A673 (cell line): ENCODE results near the gene UVRAG. TPM values are rescaled to one million over a fixed set of nuclear protein-coding genes. Genes with fewer than 3 reads are reported as not detected.
A peak's percentile ranks its signal among the peaks of the same experiment; 100 is the strongest.

Source experiments
- BruUV-seq: library from RNA; stranded (reverse); fragments of 400-500 nt; replicated peaks from 2 replicates; lab custom pipeline; 2021; lab: Mats Ljungman, UMichigan
- CTCF ChIA-PET: fragments of 300-600 bp; sonication (Branson Sonifier 250); formaldehyde crosslinking; loops from one replicate; lab custom pipeline; 2022; ENCODE audit warnings: antibody characterized with exemption; lab: Charles Lee
- POLR2A ChIA-PET: fragments of 300-600 bp; sonication (Branson Sonifier 250); formaldehyde crosslinking; loops from one replicate; lab custom pipeline; 2022; ENCODE audit warnings: antibody characterized with exemption; ENCODE audit not compliant: low non-redundant PET; lab: Charles Lee
- DNase-seq: peaks from one replicate; pipeline ENCODE4 v3.0.0-alpha.2; 2015; ENCODE audit warnings: low spot score
- H3K27ac ChIP-seq: fragments of 200-600 bp; sonication (generic); 2 replicates; pipeline ENCODE4 v1.5.1; 2016; ENCODE audit warnings: mixed run types, low read depth, mild to moderate bottlenecking, mixed read lengths, antibody characterized with exemption, low read length; ENCODE audit not compliant: poor library complexity, severe bottlenecking
- H3K27me3 ChIP-seq: fragments of 200-600 bp; sonication (generic); replicated peaks from 2 replicates; pipeline ENCODE4 v1.6.1; 2017; ENCODE audit warnings: mixed run types, low read depth, mild to moderate bottlenecking, mixed read lengths, antibody characterized with exemption, low read length; ENCODE audit not compliant: insufficient read depth, poor library complexity
- H3K36me3 ChIP-seq: fragments of 200-600 bp; sonication (generic); 2 replicates; pipeline ENCODE4 v1.6.1; 2016; ENCODE audit warnings: mixed run types, mild to moderate bottlenecking, mixed read lengths, antibody characterized with exemption, low read length; ENCODE audit not compliant: insufficient read depth, poor library complexity, severe bottlenecking
- H3K4me1 ChIP-seq: fragments of 200-600 bp; sonication (generic); 2 replicates; pipeline ENCODE4 v1.6.1; 2017; ENCODE audit warnings: mixed run types, mild to moderate bottlenecking, mixed read lengths, antibody characterized with exemption, low read length; ENCODE audit not compliant: insufficient read depth, poor library complexity, severe bottlenecking
- H3K4me3 ChIP-seq: fragments of 200-600 bp; sonication (generic); 2 replicates; pipeline ENCODE4 v1.5.1; 2016; ENCODE audit warnings: low read depth, mixed run types, mild to moderate bottlenecking, mixed read lengths, low read length; ENCODE audit not compliant: poor library complexity, severe bottlenecking
- H3K9me3 ChIP-seq: fragments of 200-600 bp; sonication (generic); 2 replicates; pipeline ENCODE4 v1.6.1; 2016; ENCODE audit warnings: mixed run types, low read depth, mild to moderate bottlenecking, mixed read lengths, antibody characterized with exemption, low read length; ENCODE audit not compliant: poor library complexity, severe bottlenecking
- EZH2 ChIP-seq: fragments of 200-600 bp; sonication (generic); IDR thresholded peaks from 2 replicates; pipeline ENCODE4 v1.6.1; 2017; ENCODE audit warnings: borderline replicate concordance, low read depth, mild to moderate bottlenecking, mixed read lengths, antibody characterized with exemption, low read length; ENCODE audit not compliant: poor library complexity, severe bottlenecking
- intact Hi-C: fragments of 100-400 bp; cut with micrococcal nuclease; formaldehyde crosslinking; loops from one replicate; pipeline ENCODE4 v1.10.0; 2022; ENCODE audit not compliant: unreplicated experiment
- total RNA-seq: library from RNA; stranded (reverse); gene quantifications from 2 replicates; pipeline ENCODE4 v1.2.3, GENCODE V29; 2021
- TF ChIP-seq, protein P1 (sequence below): fragments of 300-800, 200-600 bp; sonication (generic); conservative IDR thresholded peaks from 2 replicates; pipeline ENCODE4 v1.5.1; 2017; ENCODE audit warnings: low read depth, mild to moderate bottlenecking, antibody characterized with exemption, low read length, moderate library complexity, mixed read lengths

UVRAG gene
- total RNA-seq, 1 experiment from 2014 or later = 21.1 TPM

DNA sequence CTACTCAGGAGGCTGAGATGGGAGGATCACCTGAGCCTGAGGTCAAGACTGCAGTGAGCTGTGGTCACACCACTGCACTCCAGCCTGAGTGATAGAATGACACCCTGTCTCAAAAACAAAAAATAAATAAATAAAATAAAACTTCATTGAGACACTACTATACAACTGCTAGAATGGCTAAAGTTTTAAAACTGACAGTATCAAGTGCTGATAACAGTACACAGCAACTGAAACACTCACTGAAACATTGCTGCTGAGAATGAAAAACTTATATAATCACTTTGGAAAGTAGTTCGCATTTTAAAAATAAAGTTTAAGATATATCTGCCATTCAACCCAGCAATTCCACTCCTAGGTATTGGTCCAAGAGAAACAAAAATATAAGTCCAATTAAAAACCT, 290.6 kb downstream of the UVRAG start:
- Histone ChIP-seq H3K27me3 (no peaks in the 10 kb centered on the region), H3K27ac (no peak overlapping the region), H3K4me3 (no peak overlapping the region), H3K36me3 (no peaks in the 10 kb centered on the region), H3K4me1 (peaks cover 6% of the 10 kb centered on the region), H3K9me3 (no peaks in the 10 kb centered on the region)
- DNase-seq = no peak
- CTCF ChIA-PET = no interaction called here
- TF ChIP-seq EZH2 = no peak
- TF ChIP-seq, protein P1, sequence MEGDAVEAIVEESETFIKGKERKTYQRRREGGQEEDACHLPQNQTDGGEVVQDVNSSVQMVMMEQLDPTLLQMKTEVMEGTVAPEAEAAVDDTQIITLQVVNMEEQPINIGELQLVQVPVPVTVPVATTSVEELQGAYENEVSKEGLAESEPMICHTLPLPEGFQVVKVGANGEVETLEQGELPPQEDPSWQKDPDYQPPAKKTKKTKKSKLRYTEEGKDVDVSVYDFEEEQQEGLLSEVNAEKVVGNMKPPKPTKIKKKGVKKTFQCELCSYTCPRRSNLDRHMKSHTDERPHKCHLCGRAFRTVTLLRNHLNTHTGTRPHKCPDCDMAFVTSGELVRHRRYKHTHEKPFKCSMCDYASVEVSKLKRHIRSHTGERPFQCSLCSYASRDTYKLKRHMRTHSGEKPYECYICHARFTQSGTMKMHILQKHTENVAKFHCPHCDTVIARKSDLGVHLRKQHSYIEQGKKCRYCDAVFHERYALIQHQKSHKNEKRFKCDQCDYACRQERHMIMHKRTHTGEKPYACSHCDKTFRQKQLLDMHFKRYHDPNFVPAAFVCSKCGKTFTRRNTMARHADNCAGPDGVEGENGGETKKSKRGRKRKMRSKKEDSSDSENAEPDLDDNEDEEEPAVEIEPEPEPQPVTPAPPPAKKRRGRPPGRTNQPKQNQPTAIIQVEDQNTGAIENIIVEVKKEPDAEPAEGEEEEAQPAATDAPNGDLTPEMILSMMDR = no peak
- POLR2A ChIA-PET = no interaction called here
- intact Hi-C loops = no loop called here
- BruUV-seq = no TSS peak

DNA sequence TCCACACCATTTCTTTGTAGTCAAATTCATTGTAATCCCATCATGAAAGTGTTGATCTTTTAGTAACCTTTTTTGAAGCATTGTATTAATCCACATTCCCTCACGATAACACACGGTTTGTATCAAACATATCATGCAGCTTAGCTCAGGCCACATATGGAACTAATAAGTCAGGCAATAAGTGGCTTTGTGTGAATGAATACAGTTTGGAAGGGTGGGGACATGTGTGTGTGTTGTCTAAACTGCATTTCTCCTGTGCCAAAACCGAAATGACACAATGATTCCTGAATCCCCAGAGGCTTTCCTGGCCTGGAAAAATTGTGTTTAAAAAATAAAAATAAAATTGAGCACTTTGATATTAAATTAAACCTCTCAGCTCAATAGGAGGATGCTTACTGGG, 293.0 kb downstream of the UVRAG start:
- Histone ChIP-seq H3K9me3 (no peaks in the 10 kb centered on the region), H3K27me3 (no peaks in the 10 kb centered on the region), H3K4me3 (no peak overlapping the region), H3K36me3 (no peaks in the 10 kb centered on the region), H3K4me1 (peaks cover 6% of the 10 kb centered on the region), H3K27ac (no peak overlapping the region)
- intact Hi-C loops = no loop called here
- POLR2A ChIA-PET = no interaction called here
- TF ChIP-seq EZH2 = no peak
- TF ChIP-seq, protein P1 = no peak
- peak; percentile 44 for DNase-seq
- CTCF ChIA-PET = no interaction called here
- no TSS peak for BruUV-seq

DNA sequence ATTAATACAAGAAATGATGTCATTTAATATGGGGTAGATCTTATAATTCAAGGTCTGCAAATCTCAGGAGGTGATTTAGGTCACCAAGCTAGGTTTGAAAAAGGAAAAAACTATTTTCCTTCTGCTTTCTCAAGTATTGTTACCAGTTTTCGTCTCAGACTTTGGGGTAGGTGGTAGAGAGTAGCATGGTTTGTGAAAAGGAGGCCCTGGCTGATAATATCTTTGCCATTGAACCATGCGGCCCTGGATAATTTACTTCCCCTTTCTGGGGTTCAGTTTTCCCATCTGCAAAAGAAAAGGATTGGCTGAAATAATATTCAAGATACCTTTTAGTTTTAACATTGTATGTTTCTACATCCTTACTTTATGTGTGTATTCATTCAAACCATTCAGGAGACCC, 299.2 kb downstream of the UVRAG start:
- ChIA-PET CTCF (no interaction called here), POLR2A (no interaction called here)
- Histone ChIP-seq H3K36me3 (no peaks in the 10 kb centered on the region), H3K4me1 (no peaks in the 10 kb centered on the region), H3K27ac (no peak overlapping the region), H3K27me3 (no peaks in the 10 kb centered on the region), H3K4me3 (no peak overlapping the region), H3K9me3 (no peaks in the 10 kb centered on the region)
- DNase-seq = no peak
- intact Hi-C loops = no loop called here
- no TSS peak for BruUV-seq
- TF ChIP-seq, protein P1 = no peak
- TF ChIP-seq EZH2 = no peak
